ENCODE data around the gene CARMIL1.
A peak's percentile ranks its signal among the peaks of the same experiment; 100 is the strongest.
"Not testable (repeated sequence)": the region's sequence is repeated elsewhere in the genome, so short reads cannot be mapped to it uniquely, and the experiment has no call there.

The CARMIL1 gene

DNA sequence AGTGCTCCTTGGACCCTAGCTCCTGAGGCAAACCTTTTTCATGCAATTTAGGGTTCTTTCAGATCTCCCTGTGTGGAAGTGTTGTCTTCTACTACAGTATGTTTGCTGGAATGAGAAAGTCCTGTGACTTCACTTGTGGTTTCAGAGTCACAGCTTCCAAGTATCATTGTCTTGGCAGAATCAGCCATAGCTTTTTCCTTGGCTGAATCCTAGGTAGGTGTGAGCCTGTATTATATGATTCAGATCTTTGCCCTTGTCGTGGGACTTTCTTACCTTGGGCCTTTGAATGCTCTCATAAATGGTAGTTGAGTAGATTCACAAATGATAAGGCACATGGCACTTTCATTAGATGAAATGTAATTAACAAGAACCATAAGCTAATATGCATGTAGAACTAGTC is 16.5 kb downstream of the CARMIL1 start:
- H3K4me3 ChIP-seq (replicated peaks; ENCODE audit: low read depth, low read length): no peak overlapping the region
- TF ChIP-seq, protein P1, sequence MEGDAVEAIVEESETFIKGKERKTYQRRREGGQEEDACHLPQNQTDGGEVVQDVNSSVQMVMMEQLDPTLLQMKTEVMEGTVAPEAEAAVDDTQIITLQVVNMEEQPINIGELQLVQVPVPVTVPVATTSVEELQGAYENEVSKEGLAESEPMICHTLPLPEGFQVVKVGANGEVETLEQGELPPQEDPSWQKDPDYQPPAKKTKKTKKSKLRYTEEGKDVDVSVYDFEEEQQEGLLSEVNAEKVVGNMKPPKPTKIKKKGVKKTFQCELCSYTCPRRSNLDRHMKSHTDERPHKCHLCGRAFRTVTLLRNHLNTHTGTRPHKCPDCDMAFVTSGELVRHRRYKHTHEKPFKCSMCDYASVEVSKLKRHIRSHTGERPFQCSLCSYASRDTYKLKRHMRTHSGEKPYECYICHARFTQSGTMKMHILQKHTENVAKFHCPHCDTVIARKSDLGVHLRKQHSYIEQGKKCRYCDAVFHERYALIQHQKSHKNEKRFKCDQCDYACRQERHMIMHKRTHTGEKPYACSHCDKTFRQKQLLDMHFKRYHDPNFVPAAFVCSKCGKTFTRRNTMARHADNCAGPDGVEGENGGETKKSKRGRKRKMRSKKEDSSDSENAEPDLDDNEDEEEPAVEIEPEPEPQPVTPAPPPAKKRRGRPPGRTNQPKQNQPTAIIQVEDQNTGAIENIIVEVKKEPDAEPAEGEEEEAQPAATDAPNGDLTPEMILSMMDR (IDR thresholded peaks at IDR 0.05; ENCODE audit: low read length, missing control alignments): no peak
- DNase-seq (ENCODE audit: low read depth): no peak

DNA sequence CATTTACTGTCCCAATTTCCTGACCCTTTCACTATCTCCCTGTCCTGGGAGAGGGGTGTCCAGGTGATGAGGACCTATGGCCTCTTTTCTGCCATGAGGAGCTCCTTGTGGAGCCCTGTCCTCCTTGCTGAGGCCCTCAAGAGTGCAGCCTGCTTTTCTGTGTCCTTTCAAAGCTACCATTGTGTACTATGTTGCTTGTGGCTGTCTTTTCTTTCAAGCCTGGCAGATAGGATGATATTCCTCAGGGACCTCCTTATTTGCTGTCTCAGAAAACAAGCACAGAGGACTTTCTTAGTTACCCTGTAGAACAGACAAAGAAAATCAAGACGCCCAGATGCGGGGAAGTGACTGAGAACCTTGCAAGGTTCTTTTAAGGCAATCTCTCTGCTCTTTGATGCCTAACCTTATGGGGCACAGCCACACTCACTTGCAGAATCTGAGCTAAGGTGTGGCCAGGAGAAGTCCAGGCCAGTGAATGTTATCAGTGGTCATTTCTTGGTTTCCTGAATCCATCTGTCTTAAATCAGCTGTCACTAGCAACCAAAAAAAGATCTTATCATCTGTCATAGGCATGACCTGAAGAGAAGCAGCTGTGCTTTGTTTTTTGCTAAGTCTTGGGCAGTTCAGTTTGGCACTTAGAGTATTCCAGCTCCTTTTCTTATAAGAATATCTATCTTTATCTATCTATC is 17.2 kb downstream of the CARMIL1 start:
- TF ChIP-seq, protein P1 (IDR thresholded peaks at IDR 0.05; ENCODE audit: low read length, missing control alignments): no peak
- no peak for DNase-seq (ENCODE audit: low read depth)
- H3K4me3 ChIP-seq (replicated peaks; ENCODE audit: low read depth, low read length): no peak overlapping the region

DNA sequence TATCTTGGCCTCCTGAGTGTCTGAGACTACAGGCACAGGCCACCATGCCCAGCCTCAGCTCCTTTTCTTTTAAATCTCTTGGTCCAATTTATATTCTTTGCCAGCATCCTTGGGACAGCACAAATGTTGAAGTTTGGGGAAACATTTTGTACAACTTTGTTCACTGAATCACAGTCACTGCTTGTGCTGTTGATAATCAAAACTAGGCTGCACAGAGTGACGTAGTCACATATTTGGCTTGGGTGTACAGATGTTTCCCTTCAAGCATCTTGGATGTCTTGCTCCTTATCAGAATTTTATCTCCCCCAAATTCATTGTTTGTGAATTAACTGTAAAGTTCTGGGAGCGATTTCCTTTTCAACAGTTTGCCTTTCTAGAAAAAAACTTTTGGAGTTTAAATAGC is 17.9 kb downstream of the CARMIL1 start:
- no peak overlapping the region for H3K4me3 ChIP-seq (replicated peaks; ENCODE audit: low read depth, low read length)
- DNase-seq (ENCODE audit: low read depth): peak; percentile 87
- TF ChIP-seq, protein P1 (IDR thresholded peaks at IDR 0.05; ENCODE audit: low read length, missing control alignments): no peak

DNA sequence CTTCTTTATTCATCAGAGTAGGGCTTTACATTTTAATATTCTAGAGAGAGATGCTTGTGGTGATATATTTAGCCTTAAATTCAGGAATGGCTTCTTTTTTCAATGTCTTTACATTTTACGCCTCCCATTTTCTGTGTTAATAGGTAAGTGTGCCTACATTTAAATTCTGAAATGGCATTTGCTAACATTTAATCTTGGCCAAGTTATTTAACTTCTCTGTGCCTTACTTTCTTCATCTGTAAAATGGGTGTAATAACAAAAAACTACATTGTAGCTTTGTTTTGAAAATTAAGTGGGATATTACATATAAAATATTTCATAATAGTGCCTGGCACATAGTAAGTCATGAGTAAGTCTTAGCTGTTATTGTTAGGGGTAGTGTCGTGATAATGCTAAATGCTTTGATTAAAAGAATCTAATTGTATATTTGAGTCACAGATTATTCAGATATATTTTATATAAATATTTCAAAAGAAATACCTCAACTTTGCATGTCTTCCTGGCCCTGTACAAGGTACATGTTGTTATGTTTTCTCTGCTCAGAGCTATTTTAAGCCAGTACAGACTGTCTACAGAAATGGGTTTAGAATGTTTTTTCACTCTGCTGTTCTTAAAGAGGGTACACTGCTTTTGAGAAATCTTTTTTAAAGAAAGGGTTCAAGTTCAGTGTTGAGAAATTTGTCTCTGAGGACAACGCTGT is 18.8 kb downstream of the CARMIL1 start:
- DNase-seq (ENCODE audit: low read depth): no peak
- no peak overlapping the region for H3K4me3 ChIP-seq (replicated peaks; ENCODE audit: low read depth, low read length)
- TF ChIP-seq, protein P1 (IDR thresholded peaks at IDR 0.05; ENCODE audit: low read length, missing control alignments): no peak

DNA sequence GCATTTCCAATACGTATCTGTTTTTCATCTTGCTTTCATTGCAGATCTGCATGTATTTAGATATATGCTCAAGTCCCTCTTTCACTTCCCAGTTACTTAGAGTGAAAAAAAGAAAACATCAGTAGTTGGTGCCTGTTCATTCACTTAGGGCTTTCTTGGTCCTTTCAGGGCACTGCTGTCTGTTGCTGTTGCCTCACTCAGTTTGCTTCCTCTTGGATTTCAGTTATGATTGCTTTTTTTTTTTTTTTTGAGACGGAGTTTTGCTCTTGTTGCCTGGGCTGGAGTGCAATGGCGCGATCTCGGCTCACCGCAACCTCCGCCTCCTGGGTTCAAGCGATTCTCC is 19.3 kb downstream of the CARMIL1 start:
- H3K4me3 ChIP-seq (replicated peaks; ENCODE audit: low read depth, low read length); DNase-seq (ENCODE audit: low read depth): not testable (repeated sequence)

DNA sequence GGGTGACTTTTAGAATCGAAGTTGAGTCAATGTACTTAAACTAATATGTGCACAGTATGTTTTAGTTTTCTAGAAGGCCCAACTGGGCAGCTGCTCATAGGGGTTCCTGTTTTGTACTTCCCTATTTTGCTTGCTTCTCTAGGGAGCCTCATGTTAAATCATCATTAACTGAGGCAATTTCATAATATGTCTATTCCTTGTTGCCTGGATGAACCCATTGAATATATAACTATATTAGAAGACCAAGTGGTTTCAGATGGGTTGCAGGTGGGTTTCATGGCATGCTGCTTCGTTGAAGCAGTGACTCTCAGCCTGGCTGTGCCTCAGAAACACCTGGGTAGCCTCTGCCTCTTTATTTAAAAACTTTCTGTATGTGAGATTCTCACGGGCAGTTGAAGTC is 22.2 kb downstream of the CARMIL1 start:
- TF ChIP-seq, protein P1 (IDR thresholded peaks at IDR 0.05; ENCODE audit: low read length, missing control alignments): no peak
- no peak overlapping the region for H3K4me3 ChIP-seq (replicated peaks; ENCODE audit: low read depth, low read length)

DNA sequence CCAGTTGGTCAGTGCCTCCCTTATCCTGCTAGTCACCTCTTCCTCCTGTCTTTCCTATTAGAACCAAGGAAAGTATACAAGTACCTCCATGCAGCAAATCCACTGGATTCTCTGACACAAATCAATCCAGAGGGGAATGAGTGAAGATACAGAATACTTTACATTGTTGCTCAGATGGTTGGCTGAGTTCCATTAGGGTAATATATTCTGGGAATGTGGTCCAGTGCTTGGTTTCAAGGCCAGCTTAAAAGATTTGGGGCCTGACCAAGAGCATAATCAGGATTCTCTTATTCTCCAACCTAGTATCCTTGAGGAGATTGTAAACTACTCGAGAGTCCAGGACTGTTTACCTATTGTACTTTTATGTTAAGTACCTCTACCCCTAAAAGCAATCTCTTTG is 23.0 kb downstream of the CARMIL1 start:
- no peak overlapping the region for H3K4me3 ChIP-seq (replicated peaks; ENCODE audit: low read depth, low read length)
- DNase-seq (ENCODE audit: low read depth): no peak
- TF ChIP-seq, protein P1 (IDR thresholded peaks at IDR 0.05; ENCODE audit: low read length, missing control alignments): no peak

More for the DNA sequence above, 22.2 kb downstream of the CARMIL1 start:
- no peak for DNase-seq (ENCODE audit: low read depth)

Measured in fibroblast of pulmonary artery (primary cell).